Prostate gland (tissue), 2 donors: ENCODE results near the gene PKMYT1.

Source experiments
- POLR2A ChIP-seq: fragments of 450-650 bp; IDR thresholded peaks from one replicate; pipeline ENCODE4 v1.6.1; 2016; ENCODE audit warnings: antibody characterized with exemption, mild to moderate bottlenecking
- POLR2AphosphoS5 ChIP-seq: sonication (generic); formaldehyde crosslinking; IDR thresholded peaks from one replicate; pipeline ENCODE4 v1.6.1; 2017; ENCODE audit warnings: antibody characterized with exemption
- TF ChIP-seq, protein P1 (sequence below), 4 experiments: fragments of 200-600 bp in 2 of 4; fragments of 450-650 bp in 2 of 4; sonication (generic) in 2 of 4; IDR thresholded peaks; 1 replicate in 3 of 4; 2 replicates in 1 of 4; pipeline ENCODE4 v1.5.1; 2016 to 2019; ENCODE audit warnings: antibody characterized with exemption in 4 of 4, mild to moderate bottlenecking in 2 of 4, moderate library complexity in 2 of 4

DNA sequence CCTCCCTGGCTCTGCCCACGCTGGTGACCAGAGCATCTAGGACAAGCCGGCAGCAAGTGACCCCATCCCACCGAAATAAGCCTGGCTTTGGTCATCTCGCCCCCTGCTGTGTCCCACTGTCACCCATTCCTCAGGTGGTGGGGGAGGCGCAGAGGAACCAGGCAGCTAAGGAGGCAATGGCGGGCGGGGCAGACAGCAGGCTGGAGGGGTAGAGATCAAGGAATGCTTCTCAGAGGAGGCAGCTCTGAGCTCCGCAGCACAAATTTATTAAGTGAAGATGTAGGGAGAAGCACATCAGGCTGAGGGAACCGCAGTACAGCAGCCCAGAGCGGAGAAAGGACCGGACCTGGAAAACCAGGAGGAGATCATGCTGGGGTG, 23.7 kb downstream of the PKMYT1 start:
- TF ChIP-seq, protein P1, sequence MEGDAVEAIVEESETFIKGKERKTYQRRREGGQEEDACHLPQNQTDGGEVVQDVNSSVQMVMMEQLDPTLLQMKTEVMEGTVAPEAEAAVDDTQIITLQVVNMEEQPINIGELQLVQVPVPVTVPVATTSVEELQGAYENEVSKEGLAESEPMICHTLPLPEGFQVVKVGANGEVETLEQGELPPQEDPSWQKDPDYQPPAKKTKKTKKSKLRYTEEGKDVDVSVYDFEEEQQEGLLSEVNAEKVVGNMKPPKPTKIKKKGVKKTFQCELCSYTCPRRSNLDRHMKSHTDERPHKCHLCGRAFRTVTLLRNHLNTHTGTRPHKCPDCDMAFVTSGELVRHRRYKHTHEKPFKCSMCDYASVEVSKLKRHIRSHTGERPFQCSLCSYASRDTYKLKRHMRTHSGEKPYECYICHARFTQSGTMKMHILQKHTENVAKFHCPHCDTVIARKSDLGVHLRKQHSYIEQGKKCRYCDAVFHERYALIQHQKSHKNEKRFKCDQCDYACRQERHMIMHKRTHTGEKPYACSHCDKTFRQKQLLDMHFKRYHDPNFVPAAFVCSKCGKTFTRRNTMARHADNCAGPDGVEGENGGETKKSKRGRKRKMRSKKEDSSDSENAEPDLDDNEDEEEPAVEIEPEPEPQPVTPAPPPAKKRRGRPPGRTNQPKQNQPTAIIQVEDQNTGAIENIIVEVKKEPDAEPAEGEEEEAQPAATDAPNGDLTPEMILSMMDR (IDR thresholded peaks at IDR 0.05), result no peak
- TF ChIP-seq POLR2A (no peak), POLR2AphosphoS5 (no peak)
